K562 (cell line): Measurements from ENCODE around the gene HARS1. TPM values are rescaled to one million over a fixed set of nuclear protein-coding genes. Genes with fewer than 3 reads are reported as not detected.

ENCODE experiments used
- ATF1 ChIP-seq, 2 experiments: fragments of 450-650 bp in 1 of 2; IDR thresholded peaks; 2 replicates each; pipeline ENCODE4 v1.6.1; 2016; ENCODE audit warnings: missing compliant biosample characterization in 1 of 2, missing genetic modification characterization in 1 of 2
- BDP1 ChIP-seq: IDR thresholded peaks from 3 replicates; pipeline ENCODE4 v1.6.1; 2011; ENCODE audit not compliant: insufficient read length, insufficient read depth
- EZH2 ChIP-seq: IDR thresholded peaks from 2 replicates; pipeline ENCODE4 v1.6.1; 2012; ENCODE audit warnings: low read depth, mild to moderate bottlenecking, inconsistent platforms, low read length, borderline replicate concordance
- HDAC3 ChIP-seq: fragments of 450-650 bp; IDR thresholded peaks from 2 replicates; pipeline ENCODE4 v1.6.1; 2018; ENCODE audit warnings: borderline replicate concordance, mild to moderate bottlenecking, moderate library complexity; ENCODE audit not compliant: partially characterized antibody
- LCOR ChIP-seq: sonication (generic); formaldehyde crosslinking; IDR thresholded peaks from 2 replicates; pipeline ENCODE4 v1.8.0; 2022; ENCODE audit warnings: mild to moderate bottlenecking, missing genetic modification reagents
- MIER1 ChIP-seq: fragments of 450-650 bp; IDR thresholded peaks from 2 replicates; pipeline ENCODE4 v1.6.1; 2016; ENCODE audit warnings: antibody characterized with exemption, mild to moderate bottlenecking, low read depth
- MYNN ChIP-seq, 2 experiments: sonication (generic); formaldehyde crosslinking in 1 of 2; IDR thresholded peaks; 2 replicates each; pipeline versions ENCODE4 v1.5.0 to v1.6.1; 2016 to 2020; ENCODE audit warnings: antibody characterized with exemption in 1 of 2, missing genetic modification reagents in 1 of 2
- NR3C1 ChIP-seq: sonication (generic); formaldehyde crosslinking; IDR thresholded peaks from 2 replicates; pipeline ENCODE4 v1.8.1; 2022; ENCODE audit warnings: missing genetic modification reagents
- PCBP1 ChIP-seq: fragments of 200-400 bp; formaldehyde crosslinking; IDR thresholded peaks from 2 replicates; pipeline ENCODE4 v1.6.1; 2018; ENCODE audit warnings: mild to moderate bottlenecking, low read depth, low read length; ENCODE audit not compliant: poor library complexity, severe bottlenecking
- POLR2AphosphoS5 ChIP-seq: IDR thresholded peaks from 2 replicates; pipeline ENCODE4 v1.6.1; 2011; ENCODE audit warnings: mild to moderate bottlenecking, low read depth, low read length, moderate library complexity; ENCODE audit not compliant: control insufficient read depth, insufficient read depth
- POLR3A ChIP-seq: IDR thresholded peaks from 2 replicates; pipeline ENCODE4 v1.6.1; 2011; ENCODE audit warnings: borderline replicate concordance, mild to moderate bottlenecking, moderate library complexity; ENCODE audit not compliant: insufficient read length, insufficient read depth; ENCODE audit errors: extremely low read depth
- PTRF ChIP-seq: fragments of 450-650 bp; IDR thresholded peaks from 2 replicates; pipeline ENCODE4 v1.6.1; 2016; ENCODE audit warnings: mild to moderate bottlenecking, missing genetic modification characterization, missing compliant biosample characterization
- RAD21 ChIP-seq, 2 experiments: fragments of 250-450 bp in 1 of 2; fragments of 450-650 bp in 1 of 2; sonication (Bioruptor Pico) in 1 of 2; formaldehyde crosslinking in 1 of 2; IDR thresholded peaks in 1 of 2; conservative IDR thresholded peaks in 1 of 2; 2 replicates each; pipeline versions ENCODE4 v1.4.0 to v1.8.0; 2020 to 2022; ENCODE audit warnings: mild to moderate bottlenecking in 2 of 2, moderate library complexity in 1 of 2
- RB1 ChIP-seq: fragments of 450-650 bp; IDR thresholded peaks from 2 replicates; pipeline ENCODE4 v1.6.1; 2017; ENCODE audit warnings: low read depth, mild to moderate bottlenecking
- SAFB ChIP-seq: fragments of 200-400 bp; formaldehyde crosslinking; IDR thresholded peaks from 2 replicates; pipeline ENCODE4 v1.6.1; 2017; ENCODE audit warnings: low read depth, low read length, borderline replicate concordance
- TAL1 ChIP-seq: fragments of 450-650 bp; IDR thresholded peaks from 2 replicates; pipeline ENCODE4 v1.6.1; 2016; ENCODE audit warnings: mild to moderate bottlenecking
- TARDBP ChIP-seq: fragments of 450-650 bp; IDR thresholded peaks from 2 replicates; pipeline ENCODE4 v1.6.1; 2016
- TOE1 ChIP-seq, 2 experiments: fragments of 450-650 bp in 1 of 2; sonication (generic) in 1 of 2; formaldehyde crosslinking in 1 of 2; IDR thresholded peaks; 2 replicates each; pipeline versions ENCODE4 v1.7.1 to v1.8.0; 2016 to 2022; ENCODE audit warnings: borderline replicate concordance in 2 of 2, mild to moderate bottlenecking in 2 of 2, antibody characterized with exemption in 1 of 2, inconsistent platforms in 1 of 2, low read depth in 1 of 2, missing genetic modification reagents in 1 of 2, moderate library complexity in 1 of 2
- ZNF134 ChIP-seq: fragments of 250-450 bp; sonication (Bioruptor Pico); conservative IDR thresholded peaks from 2 replicates; pipeline ENCODE4 v1.4.0; 2020
- polyA plus RNA-seq, 8 experiments: library from polyadenylated mRNA; depleted of rRNA in 4 of 8; stranded (reverse) in 5 of 8; unstranded in 3 of 8; fragments of >200 nt; fragmentation: Nextera tagmentation in 2 of 8; fragmentation: Illumina TruSeq in 1 of 8; extraction: Ambion mirVana in 2 of 8; extraction: Trizol in 1 of 8; gene quantifications; 2 replicates each; pipeline versions ENCODE4 v1.2.1 to v1.2.3, GENCODE V29; 2011 to 2014; ENCODE audit warnings: inconsistent platforms in 1 of 8, missing spikeins in 1 of 8
- total RNA-seq, 7 experiments: library from RNA; depleted of rRNA in 6 of 7; stranded (reverse); fragments of >200 nt in 6 of 7; fragmentation: Illumina TruSeq in 2 of 7; extraction: Trizol in 2 of 7; gene quantifications; 2 replicates each; pipeline versions ENCODE4 v1.2.1 to v1.2.3, GENCODE V29; 2011 to 2021; ENCODE audit warnings: low replicate concordance in 1 of 7
- TF ChIP-seq, protein P1 (sequence below): fragments of 450-650 bp; IDR thresholded peaks from 2 replicates; pipeline ENCODE4 v1.6.1; 2014; ENCODE audit warnings: low read depth, mild to moderate bottlenecking, moderate library complexity, borderline replicate concordance
- TF ChIP-seq, protein P2 (sequence below): conservative IDR thresholded peaks from 2 replicates; pipeline ENCODE4 v1.6.1; 2011; ENCODE audit warnings: low read depth, mild to moderate bottlenecking, low read length; ENCODE audit not compliant: control insufficient read depth
- TF ChIP-seq, protein P3 (sequence below): fragments of 450-650 bp; IDR thresholded peaks from 2 replicates; pipeline ENCODE4 v1.6.1; 2017; ENCODE audit warnings: antibody characterized with exemption

The HARS1 gene
- total and polyA plus RNA-seq, 9 of the 15 experiments (the other 6 are each of a cell fraction or from before 2014, with no cell fraction given): 13.5 to 88.5 (median 75.2) TPM

DNA sequence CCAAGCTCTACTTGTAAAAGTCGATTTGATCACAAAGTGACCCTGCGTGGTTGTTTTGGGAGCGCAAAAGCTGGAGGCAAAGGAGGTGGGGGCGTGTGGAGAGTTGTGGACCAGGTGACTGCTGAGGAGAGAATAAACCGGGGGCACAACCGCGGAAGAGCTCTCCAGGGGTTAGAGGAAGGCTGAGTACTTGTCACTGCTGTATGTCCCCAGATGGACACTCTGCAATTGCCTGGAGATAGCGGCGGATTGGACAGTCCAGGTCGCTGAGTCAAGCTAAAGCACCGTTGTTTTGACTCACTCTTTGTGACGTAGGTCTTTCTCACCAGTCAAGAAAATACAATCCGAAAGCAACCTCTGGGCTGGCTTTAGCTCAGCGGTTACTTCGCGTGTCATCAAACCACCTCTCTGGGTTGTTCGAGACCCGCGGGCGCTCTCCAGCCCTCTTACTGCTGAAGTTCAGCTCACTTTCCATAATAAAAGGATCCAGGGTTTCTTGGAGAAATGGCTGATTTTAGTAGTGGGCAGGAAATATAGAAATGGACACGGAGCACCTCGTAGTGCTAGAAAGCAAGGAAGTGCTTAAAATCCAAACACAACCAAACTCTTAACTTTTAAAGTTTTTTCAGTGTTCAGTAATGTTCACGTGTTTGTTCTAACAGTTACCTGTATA lies 34.8 kb upstream of the HARS1 start (continued):
- TF ChIP-seq TOE1 (IDR thresholded peaks at IDR 0.05; ENCODE audit: borderline replicate concordance) (peak; percentile 74; the same call in 1 of the 2 replicates), TOE1 (CRISPR knock-in tag; IDR thresholded peaks at IDR 0.05; ENCODE audit: borderline replicate concordance, low read depth) (no peak), RB1 (peak; percentile 74), BDP1 (peak; percentile 75), MIER1 (peak; percentile 74), RAD21 (CRISPR knock-in tag; conservative IDR thresholded peaks at IDR 0.05 in 1 of 2, IDR thresholded peaks at IDR 0.05 in 1 of 2) (no peak), TAL1 (no peak), POLR3A (peak; percentile 96), TARDBP (0 out of 2 replicates have a peak, but pooled peaks have one; percentile 29), ZNF134 (CRISPR knock-in tag) (0 out of 2 replicates have a peak, but pooled peaks have one; percentile 16), EZH2 (no peak), PTRF (tag) (no peak), PCBP1 (no peak), HDAC3 (peak; percentile 58), LCOR (CRISPR knock-in tag) (peak; percentile 70; the same call in 1 of the 2 replicates), MYNN (IDR thresholded peaks at IDR 0.05) (peak; percentile 92), MYNN (CRISPR knock-in tag; IDR thresholded peaks at IDR 0.05) (0 out of 2 replicates have a peak, but pooled peaks have one; percentile 68), ATF1 (CRISPR knock-in tag; IDR thresholded peaks at IDR 0.05) (peak; percentile 67), ATF1 (tag; IDR thresholded peaks at IDR 0.05) (peak; percentile 99), SAFB (no peak), POLR2AphosphoS5 (peak; percentile 43; the same call in 1 of the 2 replicates), NR3C1 (CRISPR knock-in tag) (no peak)
- TF ChIP-seq, protein P1, sequence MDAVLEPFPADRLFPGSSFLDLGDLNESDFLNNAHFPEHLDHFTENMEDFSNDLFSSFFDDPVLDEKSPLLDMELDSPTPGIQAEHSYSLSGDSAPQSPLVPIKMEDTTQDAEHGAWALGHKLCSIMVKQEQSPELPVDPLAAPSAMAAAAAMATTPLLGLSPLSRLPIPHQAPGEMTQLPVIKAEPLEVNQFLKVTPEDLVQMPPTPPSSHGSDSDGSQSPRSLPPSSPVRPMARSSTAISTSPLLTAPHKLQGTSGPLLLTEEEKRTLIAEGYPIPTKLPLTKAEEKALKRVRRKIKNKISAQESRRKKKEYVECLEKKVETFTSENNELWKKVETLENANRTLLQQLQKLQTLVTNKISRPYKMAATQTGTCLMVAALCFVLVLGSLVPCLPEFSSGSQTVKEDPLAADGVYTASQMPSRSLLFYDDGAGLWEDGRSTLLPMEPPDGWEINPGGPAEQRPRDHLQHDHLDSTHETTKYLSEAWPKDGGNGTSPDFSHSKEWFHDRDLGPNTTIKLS: 0 out of 2 replicates have a peak, but pooled peaks have one; percentile 26
- TF ChIP-seq, protein P2, sequence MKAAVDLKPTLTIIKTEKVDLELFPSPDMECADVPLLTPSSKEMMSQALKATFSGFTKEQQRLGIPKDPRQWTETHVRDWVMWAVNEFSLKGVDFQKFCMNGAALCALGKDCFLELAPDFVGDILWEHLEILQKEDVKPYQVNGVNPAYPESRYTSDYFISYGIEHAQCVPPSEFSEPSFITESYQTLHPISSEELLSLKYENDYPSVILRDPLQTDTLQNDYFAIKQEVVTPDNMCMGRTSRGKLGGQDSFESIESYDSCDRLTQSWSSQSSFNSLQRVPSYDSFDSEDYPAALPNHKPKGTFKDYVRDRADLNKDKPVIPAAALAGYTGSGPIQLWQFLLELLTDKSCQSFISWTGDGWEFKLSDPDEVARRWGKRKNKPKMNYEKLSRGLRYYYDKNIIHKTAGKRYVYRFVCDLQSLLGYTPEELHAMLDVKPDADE: peak; percentile 97
- TF ChIP-seq, protein P3, sequence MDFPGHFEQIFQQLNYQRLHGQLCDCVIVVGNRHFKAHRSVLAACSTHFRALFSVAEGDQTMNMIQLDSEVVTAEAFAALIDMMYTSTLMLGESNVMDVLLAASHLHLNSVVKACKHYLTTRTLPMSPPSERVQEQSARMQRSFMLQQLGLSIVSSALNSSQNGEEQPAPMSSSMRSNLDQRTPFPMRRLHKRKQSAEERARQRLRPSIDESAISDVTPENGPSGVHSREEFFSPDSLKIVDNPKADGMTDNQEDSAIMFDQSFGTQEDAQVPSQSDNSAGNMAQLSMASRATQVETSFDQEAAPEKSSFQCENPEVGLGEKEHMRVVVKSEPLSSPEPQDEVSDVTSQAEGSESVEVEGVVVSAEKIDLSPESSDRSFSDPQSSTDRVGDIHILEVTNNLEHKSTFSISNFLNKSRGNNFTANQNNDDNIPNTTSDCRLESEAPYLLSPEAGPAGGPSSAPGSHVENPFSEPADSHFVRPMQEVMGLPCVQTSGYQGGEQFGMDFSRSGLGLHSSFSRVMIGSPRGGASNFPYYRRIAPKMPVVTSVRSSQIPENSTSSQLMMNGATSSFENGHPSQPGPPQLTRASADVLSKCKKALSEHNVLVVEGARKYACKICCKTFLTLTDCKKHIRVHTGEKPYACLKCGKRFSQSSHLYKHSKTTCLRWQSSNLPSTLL: peak; percentile 90
